HL-60 (cell line): Measurements from ENCODE around the gene ZBTB33.

Experiments
- POLR2AphosphoS5 ChIP-seq: IDR thresholded peaks from 2 replicates; pipeline ENCODE4 v1.6.1; 2012; ENCODE audit warnings: low read depth
- SPI1 ChIP-seq: IDR thresholded peaks from 2 replicates; pipeline ENCODE4 v1.6.1; 2012; ENCODE audit warnings: low read depth, mild to moderate bottlenecking, borderline replicate concordance
- TF ChIP-seq, protein P1 (sequence below): IDR thresholded peaks from one replicate; pipeline ENCODE4 v1.5.1; 2011; ENCODE audit warnings: low read length, control low read depth, inconsistent platforms; ENCODE audit not compliant: insufficient read depth
- TF ChIP-seq, protein P2 (sequence below): IDR thresholded peaks from 2 replicates; pipeline ENCODE4 v1.6.1; 2012; ENCODE audit warnings: low read depth; ENCODE audit not compliant: insufficient replicate concordance

DNA sequence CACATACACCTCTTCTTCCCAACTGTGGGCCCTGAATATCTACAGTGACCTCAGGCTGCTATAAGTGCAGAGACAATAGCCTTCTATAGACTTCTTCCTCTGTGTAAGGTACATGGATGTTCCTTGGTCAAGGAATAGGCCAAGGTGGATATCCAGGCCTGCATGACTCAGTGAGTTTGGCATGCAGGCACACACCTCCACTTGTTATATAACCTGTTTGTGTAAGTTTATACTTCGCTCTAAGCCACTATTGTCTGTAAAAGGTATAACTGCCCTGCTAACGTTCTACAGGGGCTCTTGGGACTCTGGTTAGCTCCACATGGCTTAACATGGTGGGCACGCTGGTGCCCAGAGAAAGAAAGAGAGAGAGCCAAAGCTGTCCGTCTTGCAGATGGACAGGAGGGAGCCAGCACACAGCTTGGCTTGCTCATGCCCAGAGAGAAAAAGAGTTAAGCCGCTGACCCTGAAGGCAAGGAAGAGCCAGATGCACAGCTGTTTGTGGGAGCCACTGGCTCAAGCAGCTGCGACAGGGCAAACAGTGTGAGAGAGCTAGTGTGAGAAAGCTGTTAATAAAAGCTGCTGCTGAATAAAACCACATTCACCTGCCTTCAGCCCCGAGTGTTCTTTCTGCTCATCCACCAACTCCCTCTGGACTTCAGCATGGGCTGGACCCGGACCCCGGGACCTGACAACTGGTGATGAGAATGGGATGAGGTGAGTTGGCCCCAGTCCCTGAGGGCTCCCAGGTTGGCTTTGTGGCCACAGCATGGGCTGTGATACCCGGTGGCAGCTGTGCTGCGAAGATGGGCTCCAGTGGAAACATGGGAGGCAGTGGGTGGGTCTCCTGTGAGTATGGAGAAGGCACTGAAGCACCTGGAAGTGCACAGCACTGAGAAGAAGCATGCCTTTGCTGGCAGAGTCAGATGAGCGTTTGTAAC lies 44.5 kb upstream of the ZBTB33 start:
- no peak for TF ChIP-seq SPI1
- TF ChIP-seq, protein P1, sequence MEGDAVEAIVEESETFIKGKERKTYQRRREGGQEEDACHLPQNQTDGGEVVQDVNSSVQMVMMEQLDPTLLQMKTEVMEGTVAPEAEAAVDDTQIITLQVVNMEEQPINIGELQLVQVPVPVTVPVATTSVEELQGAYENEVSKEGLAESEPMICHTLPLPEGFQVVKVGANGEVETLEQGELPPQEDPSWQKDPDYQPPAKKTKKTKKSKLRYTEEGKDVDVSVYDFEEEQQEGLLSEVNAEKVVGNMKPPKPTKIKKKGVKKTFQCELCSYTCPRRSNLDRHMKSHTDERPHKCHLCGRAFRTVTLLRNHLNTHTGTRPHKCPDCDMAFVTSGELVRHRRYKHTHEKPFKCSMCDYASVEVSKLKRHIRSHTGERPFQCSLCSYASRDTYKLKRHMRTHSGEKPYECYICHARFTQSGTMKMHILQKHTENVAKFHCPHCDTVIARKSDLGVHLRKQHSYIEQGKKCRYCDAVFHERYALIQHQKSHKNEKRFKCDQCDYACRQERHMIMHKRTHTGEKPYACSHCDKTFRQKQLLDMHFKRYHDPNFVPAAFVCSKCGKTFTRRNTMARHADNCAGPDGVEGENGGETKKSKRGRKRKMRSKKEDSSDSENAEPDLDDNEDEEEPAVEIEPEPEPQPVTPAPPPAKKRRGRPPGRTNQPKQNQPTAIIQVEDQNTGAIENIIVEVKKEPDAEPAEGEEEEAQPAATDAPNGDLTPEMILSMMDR, result no peak
- TF ChIP-seq POLR2AphosphoS5, result no peak
- TF ChIP-seq, protein P2, sequence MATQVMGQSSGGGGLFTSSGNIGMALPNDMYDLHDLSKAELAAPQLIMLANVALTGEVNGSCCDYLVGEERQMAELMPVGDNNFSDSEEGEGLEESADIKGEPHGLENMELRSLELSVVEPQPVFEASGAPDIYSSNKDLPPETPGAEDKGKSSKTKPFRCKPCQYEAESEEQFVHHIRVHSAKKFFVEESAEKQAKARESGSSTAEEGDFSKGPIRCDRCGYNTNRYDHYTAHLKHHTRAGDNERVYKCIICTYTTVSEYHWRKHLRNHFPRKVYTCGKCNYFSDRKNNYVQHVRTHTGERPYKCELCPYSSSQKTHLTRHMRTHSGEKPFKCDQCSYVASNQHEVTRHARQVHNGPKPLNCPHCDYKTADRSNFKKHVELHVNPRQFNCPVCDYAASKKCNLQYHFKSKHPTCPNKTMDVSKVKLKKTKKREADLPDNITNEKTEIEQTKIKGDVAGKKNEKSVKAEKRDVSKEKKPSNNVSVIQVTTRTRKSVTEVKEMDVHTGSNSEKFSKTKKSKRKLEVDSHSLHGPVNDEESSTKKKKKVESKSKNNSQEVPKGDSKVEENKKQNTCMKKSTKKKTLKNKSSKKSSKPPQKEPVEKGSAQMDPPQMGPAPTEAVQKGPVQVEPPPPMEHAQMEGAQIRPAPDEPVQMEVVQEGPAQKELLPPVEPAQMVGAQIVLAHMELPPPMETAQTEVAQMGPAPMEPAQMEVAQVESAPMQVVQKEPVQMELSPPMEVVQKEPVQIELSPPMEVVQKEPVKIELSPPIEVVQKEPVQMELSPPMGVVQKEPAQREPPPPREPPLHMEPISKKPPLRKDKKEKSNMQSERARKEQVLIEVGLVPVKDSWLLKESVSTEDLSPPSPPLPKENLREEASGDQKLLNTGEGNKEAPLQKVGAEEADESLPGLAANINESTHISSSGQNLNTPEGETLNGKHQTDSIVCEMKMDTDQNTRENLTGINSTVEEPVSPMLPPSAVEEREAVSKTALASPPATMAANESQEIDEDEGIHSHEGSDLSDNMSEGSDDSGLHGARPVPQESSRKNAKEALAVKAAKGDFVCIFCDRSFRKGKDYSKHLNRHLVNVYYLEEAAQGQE, result no peak
